Calu3 (cell line): ENCODE results near the gene HSFX1. TPM values are rescaled to one million over a fixed set of nuclear protein-coding genes. Genes with fewer than 3 reads are reported as not detected.

Experiments
- BruUV-seq: library from RNA; stranded (reverse); fragments of 400-500 nt; replicated peaks from 2 replicates; lab custom pipeline; 2021; lab: Mats Ljungman, UMichigan
- CTCF ChIA-PET: fragments of 300-600 bp; sonication (Branson Sonifier 250); formaldehyde crosslinking; loops from one replicate; lab custom pipeline; 2022; ENCODE audit warnings: antibody characterized with exemption; lab: Charles Lee
- DNase-seq: peaks from one replicate; pipeline ENCODE4 v3.0.0; 2022
- H3K27ac Mint-ChIP-seq: one replicate; pipeline ENCODE4 v1.8.0; 2022; ENCODE audit warnings: mixed read lengths; ENCODE audit not compliant: unreplicated experiment
- H3K27me3 Mint-ChIP-seq: one replicate; pipeline ENCODE4 v1.8.0; 2022; ENCODE audit warnings: mixed read lengths; ENCODE audit not compliant: unreplicated experiment
- H3K36me3 Mint-ChIP-seq: one replicate; pipeline ENCODE4 v1.8.0; 2022; ENCODE audit warnings: mild to moderate bottlenecking, moderate library complexity, mixed read lengths; ENCODE audit not compliant: insufficient read depth, unreplicated experiment
- H3K4me1 Mint-ChIP-seq: one replicate; pipeline ENCODE4 v1.8.0; 2022; ENCODE audit warnings: mild to moderate bottlenecking, low read depth, mixed read lengths; ENCODE audit not compliant: unreplicated experiment
- H3K4me3 Mint-ChIP-seq: one replicate; pipeline ENCODE4 v1.8.0; 2022; ENCODE audit warnings: mild to moderate bottlenecking, low read depth, moderate library complexity, mixed read lengths; ENCODE audit not compliant: unreplicated experiment
- H3K9me3 Mint-ChIP-seq: one replicate; pipeline ENCODE4 v1.8.0; 2022; ENCODE audit warnings: low read depth, mixed read lengths; ENCODE audit not compliant: unreplicated experiment
- intact Hi-C: fragments of 100-400 bp; cut with micrococcal nuclease; formaldehyde crosslinking; loops from one replicate; pipeline ENCODE4 v1.10.0; 2022; ENCODE audit not compliant: unreplicated experiment
- total RNA-seq: library from RNA; stranded (reverse); gene quantifications from 2 replicates; pipeline ENCODE4 v1.2.3, GENCODE V29; 2022
- TF ChIP-seq, protein P1 (sequence below): fragments of 200-600 bp; IDR thresholded peaks from one replicate; pipeline ENCODE4 v1.8.0; 2022; ENCODE audit warnings: antibody characterized with exemption; ENCODE audit not compliant: unreplicated experiment

Gene HSFX1
- total RNA-seq, 1 experiment from 2014 or later = 1.3 TPM

DNA sequence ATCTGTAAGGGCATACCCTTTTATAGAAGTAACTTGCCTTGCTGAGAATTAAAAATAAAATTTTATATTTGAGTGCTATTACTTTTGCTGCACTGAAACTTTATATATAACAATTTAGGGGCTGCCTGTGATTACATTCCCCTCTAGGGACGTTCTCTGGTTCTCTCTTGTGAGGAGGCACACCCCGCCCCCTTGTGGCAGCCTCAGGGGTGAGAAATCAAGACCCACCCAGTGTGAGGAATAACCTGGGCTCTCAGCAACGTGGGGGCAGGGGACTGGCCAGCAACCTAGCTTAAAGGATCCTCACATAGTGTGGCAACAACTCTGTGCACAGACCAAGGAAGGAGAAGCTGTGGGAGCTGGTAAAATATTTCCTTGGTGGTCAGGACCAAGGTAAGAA lies 51.6 kb downstream of the HSFX1 start:
- TF ChIP-seq, protein P1, sequence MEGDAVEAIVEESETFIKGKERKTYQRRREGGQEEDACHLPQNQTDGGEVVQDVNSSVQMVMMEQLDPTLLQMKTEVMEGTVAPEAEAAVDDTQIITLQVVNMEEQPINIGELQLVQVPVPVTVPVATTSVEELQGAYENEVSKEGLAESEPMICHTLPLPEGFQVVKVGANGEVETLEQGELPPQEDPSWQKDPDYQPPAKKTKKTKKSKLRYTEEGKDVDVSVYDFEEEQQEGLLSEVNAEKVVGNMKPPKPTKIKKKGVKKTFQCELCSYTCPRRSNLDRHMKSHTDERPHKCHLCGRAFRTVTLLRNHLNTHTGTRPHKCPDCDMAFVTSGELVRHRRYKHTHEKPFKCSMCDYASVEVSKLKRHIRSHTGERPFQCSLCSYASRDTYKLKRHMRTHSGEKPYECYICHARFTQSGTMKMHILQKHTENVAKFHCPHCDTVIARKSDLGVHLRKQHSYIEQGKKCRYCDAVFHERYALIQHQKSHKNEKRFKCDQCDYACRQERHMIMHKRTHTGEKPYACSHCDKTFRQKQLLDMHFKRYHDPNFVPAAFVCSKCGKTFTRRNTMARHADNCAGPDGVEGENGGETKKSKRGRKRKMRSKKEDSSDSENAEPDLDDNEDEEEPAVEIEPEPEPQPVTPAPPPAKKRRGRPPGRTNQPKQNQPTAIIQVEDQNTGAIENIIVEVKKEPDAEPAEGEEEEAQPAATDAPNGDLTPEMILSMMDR = peak; percentile 51
- H3K4me1 Mint-ChIP-seq = no peaks in the 10 kb centered on the region
- BruUV-seq = no TSS peak
- peak; percentile 56 for DNase-seq
- intact Hi-C loops = no loop called here
- CTCF ChIA-PET = no interaction called here
- no peaks in the 10 kb centered on the region for H3K9me3 Mint-ChIP-seq
- H3K4me3 Mint-ChIP-seq = peak overlapping the region; percentile 37
- H3K27me3 Mint-ChIP-seq = peaks cover 50% of the 10 kb centered on the region
- H3K27ac Mint-ChIP-seq = peak overlapping the region; percentile 22
- no peaks in the 10 kb centered on the region for H3K36me3 Mint-ChIP-seq

Other genes starting within 250 kb of the HSFX1 start
- 17.8 and 24.9 TPM in 2 replicates for gene EOLA1, start 233.1 kb upstream of the HSFX1 start, total RNA-seq
- not detected in 2 replicates for gene HSFX3, start 224.1 kb upstream of the HSFX1 start, total RNA-seq
- gene MAGEA9B, start 186.6 kb upstream of the HSFX1 start, total RNA-seq = not detected in 2 replicates
- gene HSFX2, start 178.8 kb upstream of the HSFX1 start, total RNA-seq = 0.76 and 2.1 TPM in 2 replicates
- gene TMEM185A, start 142.3 kb upstream of the HSFX1 start, total RNA-seq = 30.2 and 33.9 TPM in 2 replicates
- not detected in 2 replicates for gene MAGEA11, start 62.0 kb upstream of the HSFX1 start, total RNA-seq
- gene MAGEA9, start 7.9 kb downstream of the HSFX1 start, total RNA-seq = not detected in 2 replicates
- gene MAGEA8, start 107.1 kb downstream of the HSFX1 start, total RNA-seq = not detected in 2 replicates
- gene HSFX4, start 155.5 kb downstream of the HSFX1 start, total RNA-seq = not detected in 2 replicates
- gene EOLA2, start 164.4 kb downstream of the HSFX1 start, total RNA-seq = 41.2 and 47.3 TPM in 2 replicates